HCT116 (cell line): ENCODE measurements around the gene HOXC12. TPM values are rescaled to one million over a fixed set of nuclear protein-coding genes. Genes with fewer than 3 reads are reported as not detected.

Experiments
- ATAC-seq: fragments of 200-7000 bp; cut with Tn5 transposase; 2 replicates; pipeline ENCODE4 v1.9.1; 2020; ENCODE audit warnings: mild to moderate bottlenecking, moderate library complexity
- BruUV-seq: library from RNA; stranded (reverse); fragments of 400-500 nt; replicated peaks from 2 replicates; lab custom pipeline; 2021; lab: Mats Ljungman, UMichigan
- CTCF ChIA-PET: fragments of 300-600 bp; sonication (Branson Sonifier 250); formaldehyde crosslinking; loops from one replicate; lab custom pipeline; 2021; ENCODE audit warnings: antibody characterized with exemption; lab: Charles Lee
- POLR2A ChIA-PET: fragments of 300-600, 350-600 bp; sonication (Branson Sonifier 250); formaldehyde crosslinking; loops from one replicate; lab custom pipeline; 2021; ENCODE audit warnings: antibody characterized with exemption; lab: Charles Lee
- RAD21 ChIA-PET, 2 experiments: fragments of 300-600 bp; sonication (Branson Sonifier 250); formaldehyde crosslinking; loops; one replicate each; lab custom pipeline; 2023; ENCODE audit warnings: low total read pairs in 2 of 2; ENCODE audit not compliant: uncharacterized antibody in 2 of 2, unreplicated experiment in 2 of 2, low non-redundant PET in 1 of 2; lab: Charles Lee
- DNase-seq: peaks from one replicate; pipeline ENCODE4 v3.0.0-alpha.2; 2010; ENCODE audit warnings: low read depth, low spot score
- H2AFZ ChIP-seq: fragments of 200-600 bp; shearing (Covaris generic), sonication (generic); 2 replicates; pipeline ENCODE4 v1.6.1; 2017; ENCODE audit warnings: low read depth, mixed run types, mixed read lengths, antibody characterized with exemption, low read length; ENCODE audit not compliant: poor library complexity, severe bottlenecking
- H3K27ac ChIP-seq: 2 replicates; pipeline ENCODE4 v1.5.1; 2012; ENCODE audit warnings: low read depth, low read length
- H3K27me3 ChIP-seq: fragments of 200-600 bp; sonication (generic); 2 replicates; pipeline ENCODE4 v1.6.1; 2016; ENCODE audit warnings: mixed run types, low read length, mixed read lengths; ENCODE audit not compliant: insufficient read depth
- H3K36me3 ChIP-seq, 2 experiments: fragments of 200-500 bp in 1 of 2; fragments of 200-600 bp in 1 of 2; sonication (Bioruptor generic) in 1 of 2; sonication (generic) in 1 of 2; 2 replicates each; pipeline versions ENCODE4 v1.5.1 to v1.6.1; 2014 to 2016; ENCODE audit warnings: low read length in 2 of 2, inconsistent platforms in 1 of 2, mixed read lengths in 1 of 2, mixed run types in 1 of 2; ENCODE audit not compliant: insufficient read depth in 2 of 2, control insufficient read depth in 1 of 2
- H3K4me1 ChIP-seq, 2 experiments: fragments of 200-600 bp in 1 of 2; sonication (generic) in 1 of 2; 2 replicates each; pipeline versions ENCODE4 v1.5.1 to v1.6.1; 2012 to 2017; ENCODE audit warnings: low read length in 2 of 2, inconsistent platforms in 1 of 2, mild to moderate bottlenecking in 1 of 2, mixed read lengths in 1 of 2, mixed run types in 1 of 2, moderate library complexity in 1 of 2; ENCODE audit not compliant: insufficient read depth in 2 of 2, control insufficient read depth in 1 of 2
- H3K4me2 ChIP-seq: fragments of 200-600 bp; sonication (generic); 2 replicates; pipeline ENCODE4 v1.6.1; 2017; ENCODE audit warnings: mixed run types, low read length, mixed read lengths
- H3K4me3 ChIP-seq, 2 experiments: fragments of 200-600 bp in 1 of 2; sonication (generic) in 1 of 2; replicated peaks in 1 of 2; 2 replicates each; pipeline ENCODE4 v1.5.1; 2011 to 2016; ENCODE audit warnings: low read length in 2 of 2, control low read depth in 1 of 2, low read depth in 1 of 2, mild to moderate bottlenecking in 1 of 2, mixed read lengths in 1 of 2, mixed run types in 1 of 2
- H3K79me2 ChIP-seq: fragments of 200-600 bp; sonication (generic); 2 replicates; pipeline ENCODE4 v1.6.1; 2017; ENCODE audit warnings: mild to moderate bottlenecking, mixed run types, low read length, moderate library complexity, mixed read lengths; ENCODE audit not compliant: insufficient read depth
- H3K9ac ChIP-seq: fragments of 200-600 bp; sonication (generic); 2 replicates; pipeline ENCODE4 v1.6.1; 2016; ENCODE audit warnings: low read length, mixed read lengths
- H3K9me2 ChIP-seq: fragments of 200-600 bp; sonication (generic), shearing (Covaris generic); 2 replicates; pipeline ENCODE4 v1.6.1; 2017; ENCODE audit warnings: mixed run types, mild to moderate bottlenecking, moderate library complexity; ENCODE audit not compliant: insufficient read depth
- H3K9me3 ChIP-seq, 2 experiments: fragments of 200-500 bp in 1 of 2; fragments of 200-600 bp in 1 of 2; sonication (Bioruptor generic) in 1 of 2; sonication (generic) in 1 of 2; 2 replicates each; pipeline ENCODE4 v1.6.1; 2014 to 2017; ENCODE audit warnings: low read length in 2 of 2, mixed read lengths in 2 of 2, inconsistent platforms in 1 of 2, low read depth in 1 of 2, mild to moderate bottlenecking in 1 of 2, mixed run types in 1 of 2, moderate library complexity in 1 of 2; ENCODE audit not compliant: control insufficient read depth in 1 of 2, insufficient read depth in 1 of 2
- H4K20me1 ChIP-seq: fragments of 200-600 bp; sonication (generic), shearing (Covaris generic); 2 replicates; pipeline ENCODE4 v1.6.1; 2017; ENCODE audit warnings: mixed run types, mild to moderate bottlenecking, moderate library complexity; ENCODE audit not compliant: insufficient read depth
- CEBPB ChIP-seq: IDR thresholded peaks from 2 replicates; pipeline ENCODE4 v1.6.1; 2012; ENCODE audit warnings: low read depth
- ELF1 ChIP-seq: IDR thresholded peaks from 2 replicates; pipeline ENCODE4 v1.6.1; 2012; ENCODE audit warnings: low read depth, borderline replicate concordance
- POLR2A ChIP-seq: IDR thresholded peaks from 2 replicates; pipeline ENCODE4 v1.7.0; 2011; ENCODE audit warnings: borderline replicate concordance; ENCODE audit not compliant: insufficient read depth, insufficient read length; ENCODE audit errors: extremely low read depth
- POLR2AphosphoS5 ChIP-seq: IDR thresholded peaks from 2 replicates; pipeline ENCODE4 v1.6.1; 2011; ENCODE audit warnings: mild to moderate bottlenecking, low read depth, low read length, moderate library complexity
- SIN3A ChIP-seq: IDR thresholded peaks from 2 replicates; pipeline ENCODE4 v1.6.1; 2012; ENCODE audit warnings: low read depth
- TCF7L2 ChIP-seq: IDR thresholded peaks from 2 replicates; pipeline ENCODE4 v1.7.0; 2011; ENCODE audit warnings: borderline replicate concordance, inconsistent platforms; ENCODE audit not compliant: insufficient read depth, insufficient read length; ENCODE audit errors: extremely low read depth
- ZNF274 ChIP-seq: fragments of 200-500 bp; sonication (Bioruptor generic); IDR thresholded peaks from 2 replicates; pipeline ENCODE4 v1.6.1; 2014; ENCODE audit warnings: mild to moderate bottlenecking, low read depth, low read length, inconsistent platforms
- intact Hi-C: fragments of 100-400 bp; cut with micrococcal nuclease; formaldehyde crosslinking; loops from 2 replicates; pipeline ENCODE4 v1.10.0; 2022
- total RNA-seq: library from RNA; stranded (reverse); gene quantifications from one replicate; pipeline ENCODE4 v1.2.1, GENCODE V29; 2021; ENCODE audit not compliant: unreplicated experiment
- TF ChIP-seq, protein P1 (sequence below): IDR thresholded peaks from 2 replicates; pipeline ENCODE4 v1.6.1; 2012
- TF ChIP-seq, protein P2 (sequence below), 3 experiments: fragments of 200-600 bp in 1 of 3; sonication (generic) in 1 of 3; IDR thresholded peaks in 2 of 3; conservative IDR thresholded peaks in 1 of 3; 2 replicates each; pipeline ENCODE4 v1.5.1; 2012 to 2017; ENCODE audit warnings: low read depth in 2 of 3, low read length in 2 of 3, antibody characterized with exemption in 1 of 3, borderline replicate concordance in 1 of 3, control low read depth in 1 of 3, mild to moderate bottlenecking in 1 of 3, mixed read lengths in 1 of 3, mixed run types in 1 of 3, moderate library complexity in 1 of 3; ENCODE audit not compliant: insufficient read depth in 1 of 3

HOXC12 gene
- total RNA-seq, 1 experiment from 2014 or later = not detected

DNA sequence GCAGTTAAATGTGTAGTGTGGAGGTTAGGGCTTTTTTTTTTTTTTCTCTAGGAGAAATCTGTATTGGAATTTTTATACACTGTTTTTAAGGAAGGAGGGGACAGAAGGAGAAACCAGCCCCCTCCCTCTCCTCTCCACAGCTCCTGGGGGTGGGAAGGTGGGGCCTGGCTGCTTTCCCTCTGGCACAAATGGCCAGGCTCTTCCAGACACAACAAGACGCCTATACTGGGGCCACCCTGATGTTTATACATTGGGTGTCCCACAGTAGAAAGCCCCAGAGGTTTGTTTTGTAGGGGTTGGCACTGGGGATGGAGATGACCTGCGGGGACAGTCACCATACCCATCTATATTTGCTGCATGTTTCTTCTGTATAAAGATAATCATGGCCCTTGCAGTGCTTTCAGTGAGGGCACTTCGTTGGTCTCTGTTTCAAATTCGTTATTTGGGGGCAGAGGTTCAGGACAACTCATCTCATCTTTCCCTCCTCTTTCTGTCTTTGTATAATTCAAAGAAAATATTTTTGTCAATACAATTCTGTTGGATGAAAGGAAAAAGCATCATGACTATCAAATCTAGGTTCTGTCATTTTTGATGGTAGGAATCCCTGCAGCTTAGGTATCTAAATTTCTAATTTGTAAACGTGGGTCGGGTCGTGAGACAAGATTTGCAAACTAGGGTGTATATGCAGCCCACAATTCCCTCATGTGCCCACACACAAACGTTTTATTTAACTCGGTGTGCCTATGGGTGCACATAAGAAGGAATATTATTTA is 22.3 kb downstream of the HOXC12 start:
- no peak overlapping the region for H3K9ac ChIP-seq
- no peak overlapping the region for H3K27ac ChIP-seq
- H3K9me3 ChIP-seq = no peaks in the 10 kb centered on the region
- no peak for DNase-seq
- no peaks in the 10 kb centered on the region for H3K36me3 ChIP-seq
- H3K9me2 ChIP-seq = no peaks in the 10 kb centered on the region
- no peaks in the 10 kb centered on the region for H4K20me1 ChIP-seq
- CTCF ChIA-PET = interaction anchor here (1.1 to 1.4 kb wide), 3 partner anchors 8 to 231 kb away, joined by 3 to 7 read pairs (median 4); partner anchors contain the start of gene HOXC10
- no peaks in the 10 kb centered on the region for H3K79me2 ChIP-seq
- no peak overlapping the region for H3K4me3 ChIP-seq
- no TSS peak for BruUV-seq
- no peak for ATAC-seq
- POLR2A ChIA-PET = no interaction called here
- intact Hi-C loops = no loop called here
- H3K4me1 ChIP-seq = peaks cover 0 to 14% of the 10 kb centered on the region in 2 experiments; a peak in 2 of 4 replicates
- no peak for TF ChIP-seq POLR2A
- TF ChIP-seq ELF1 = no peak
- no peak for TF ChIP-seq TCF7L2
- TF ChIP-seq, protein P1, sequence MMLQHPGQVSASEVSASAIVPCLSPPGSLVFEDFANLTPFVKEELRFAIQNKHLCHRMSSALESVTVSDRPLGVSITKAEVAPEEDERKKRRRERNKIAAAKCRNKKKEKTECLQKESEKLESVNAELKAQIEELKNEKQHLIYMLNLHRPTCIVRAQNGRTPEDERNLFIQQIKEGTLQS = no peak
- TF ChIP-seq SIN3A = no peak
- TF ChIP-seq CEBPB = no peak
- TF ChIP-seq POLR2AphosphoS5 = no peak
- no peak for TF ChIP-seq ZNF274
- TF ChIP-seq, protein P2, sequence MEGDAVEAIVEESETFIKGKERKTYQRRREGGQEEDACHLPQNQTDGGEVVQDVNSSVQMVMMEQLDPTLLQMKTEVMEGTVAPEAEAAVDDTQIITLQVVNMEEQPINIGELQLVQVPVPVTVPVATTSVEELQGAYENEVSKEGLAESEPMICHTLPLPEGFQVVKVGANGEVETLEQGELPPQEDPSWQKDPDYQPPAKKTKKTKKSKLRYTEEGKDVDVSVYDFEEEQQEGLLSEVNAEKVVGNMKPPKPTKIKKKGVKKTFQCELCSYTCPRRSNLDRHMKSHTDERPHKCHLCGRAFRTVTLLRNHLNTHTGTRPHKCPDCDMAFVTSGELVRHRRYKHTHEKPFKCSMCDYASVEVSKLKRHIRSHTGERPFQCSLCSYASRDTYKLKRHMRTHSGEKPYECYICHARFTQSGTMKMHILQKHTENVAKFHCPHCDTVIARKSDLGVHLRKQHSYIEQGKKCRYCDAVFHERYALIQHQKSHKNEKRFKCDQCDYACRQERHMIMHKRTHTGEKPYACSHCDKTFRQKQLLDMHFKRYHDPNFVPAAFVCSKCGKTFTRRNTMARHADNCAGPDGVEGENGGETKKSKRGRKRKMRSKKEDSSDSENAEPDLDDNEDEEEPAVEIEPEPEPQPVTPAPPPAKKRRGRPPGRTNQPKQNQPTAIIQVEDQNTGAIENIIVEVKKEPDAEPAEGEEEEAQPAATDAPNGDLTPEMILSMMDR (IDR thresholded peaks at IDR 0.05 in 2 of 3, conservative IDR thresholded peaks at IDR 0.05 in 1 of 3; ENCODE audit: borderline replicate concordance in 1 of 3, insufficient read depth in 1 of 3, low read depth in 2 of 3, low read length in 2 of 3) = no peak
- RAD21 ChIA-PET = no interaction called here
- H3K27me3 ChIP-seq = no peaks in the 10 kb centered on the region
- no peak overlapping the region for H3K4me2 ChIP-seq
- no peak overlapping the region for H2AFZ ChIP-seq
